Erythroblast (primary cell): ENCODE measurements around the gene PITX2.

Experiments used
- GATA1 ChIP-seq: IDR thresholded peaks from 2 replicates; pipeline ENCODE4 v1.6.1; 2011; ENCODE audit warnings: low read depth, mild to moderate bottlenecking, control low read depth, low read length, moderate library complexity
- POLR2A ChIP-seq: IDR thresholded peaks from 2 replicates; pipeline ENCODE4 v1.6.1; 2011; ENCODE audit warnings: mild to moderate bottlenecking, low read length

DNA sequence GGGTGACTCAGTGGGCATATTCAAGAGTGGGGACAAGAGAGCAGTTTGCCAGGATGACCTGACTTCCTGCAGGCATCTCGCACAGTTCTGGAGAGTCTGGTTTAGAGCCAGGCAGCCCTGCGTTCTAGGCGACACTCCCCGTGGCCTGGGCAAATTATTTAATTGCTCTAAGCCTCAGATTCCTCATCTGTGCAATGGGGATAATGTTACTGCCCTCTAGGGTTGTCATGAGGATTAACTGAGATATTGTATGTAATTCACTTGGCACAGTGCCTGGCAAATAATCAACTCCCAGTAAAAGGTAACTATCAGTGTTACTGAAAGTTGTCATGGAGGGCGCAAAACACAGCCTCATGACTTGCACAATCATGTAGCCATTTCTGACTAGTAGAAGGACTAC lies 48.8 kb upstream of the PITX2 start:
- TF ChIP-seq POLR2A (no peak), GATA1 (no peak)
